AG20443 (cell line): ENCODE results near the gene LIX1.
"Not testable (repeated sequence)": the region's sequence is repeated elsewhere in the genome, so short reads cannot be mapped to it uniquely, and the experiment has no call there.

ENCODE experiments used
- DNase-seq: peaks from one replicate; pipeline ENCODE4 v3.0.0; 2012; ENCODE audit warnings: low spot score, mixed read lengths

LIX1 gene

DNA sequence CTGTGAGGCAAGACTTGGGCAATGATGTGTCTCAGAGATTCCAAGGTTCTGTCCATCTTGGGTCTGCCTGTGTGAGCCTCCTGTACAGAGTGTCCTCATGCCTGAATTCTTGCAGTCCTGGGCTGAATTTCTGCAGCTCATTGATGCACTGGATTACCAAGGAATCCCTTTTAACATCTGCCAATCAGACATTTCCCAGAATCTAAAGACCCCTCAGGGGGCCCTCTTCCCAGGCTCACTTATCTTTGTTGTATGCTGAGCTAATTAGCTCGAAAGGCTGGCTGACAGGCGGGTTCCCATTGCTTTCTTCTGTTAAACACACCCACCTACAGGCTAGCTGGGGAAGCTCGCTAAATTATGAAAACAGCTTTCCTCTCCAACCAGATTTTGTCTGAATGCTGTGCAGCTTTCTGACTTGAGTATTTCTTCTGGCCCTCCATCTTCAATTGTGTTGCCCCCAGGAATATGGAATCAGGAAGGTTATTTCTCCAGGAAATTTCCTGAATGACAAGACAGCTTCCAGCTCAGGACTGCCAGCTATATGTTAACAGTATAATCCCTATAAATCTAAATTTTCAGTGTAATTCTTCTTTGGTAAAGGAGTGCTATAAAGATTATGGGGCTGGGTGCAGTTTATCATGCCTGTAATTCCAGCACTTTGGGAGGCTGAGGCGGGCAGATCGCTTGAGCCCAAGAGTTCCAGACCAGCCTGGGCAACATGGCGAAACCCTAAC, at the start of gene LIX1:
TSS of gene LIX1 (minus strand) at position 91 of the 734 bp plus-strand sequence. CDS start at position 56, 35 bp downstream.
- peak; percentile 63 for DNase-seq

DNA sequence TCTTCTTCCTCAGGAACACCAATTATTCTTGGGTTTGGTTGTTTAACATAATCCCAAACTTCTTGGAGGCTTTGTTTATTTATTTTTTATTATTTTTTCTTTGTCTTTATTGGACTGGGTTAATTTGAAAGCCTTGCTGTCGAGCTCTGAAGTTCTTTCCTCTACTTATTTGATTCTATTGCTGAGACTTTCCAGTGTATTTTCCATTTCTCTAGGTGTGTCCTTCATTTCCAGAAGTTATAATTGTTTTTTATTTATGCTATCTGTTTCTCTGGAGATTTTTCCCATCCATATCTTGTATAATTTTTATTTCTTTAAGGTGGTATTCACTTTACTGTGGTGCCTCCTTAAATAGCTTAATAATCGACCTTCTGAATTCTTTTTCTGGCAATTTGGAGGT, 49.5 kb upstream of the LIX1 start:
- DNase-seq: no peak

DNA sequence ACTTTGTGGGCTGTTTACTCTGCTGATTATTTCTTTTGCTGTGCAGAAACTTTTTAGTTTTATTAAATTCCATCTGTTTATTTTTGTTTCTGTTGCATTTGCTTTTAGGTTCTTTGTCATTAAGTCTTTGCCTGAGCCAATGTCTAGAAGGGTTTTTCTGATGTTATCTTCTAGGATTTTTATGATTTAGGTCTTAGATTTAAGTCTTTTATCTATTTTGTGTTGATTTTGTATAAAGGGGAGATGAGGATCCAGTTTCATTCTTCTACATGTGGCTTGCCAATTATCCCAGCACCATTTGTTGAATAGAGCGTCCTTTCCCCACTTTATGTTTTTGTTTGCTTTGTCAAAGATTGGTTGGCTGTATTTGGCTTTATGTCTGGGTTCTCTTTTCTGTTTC, 47.1 kb upstream of the LIX1 start:
- not testable (repeated sequence) for DNase-seq

DNA sequence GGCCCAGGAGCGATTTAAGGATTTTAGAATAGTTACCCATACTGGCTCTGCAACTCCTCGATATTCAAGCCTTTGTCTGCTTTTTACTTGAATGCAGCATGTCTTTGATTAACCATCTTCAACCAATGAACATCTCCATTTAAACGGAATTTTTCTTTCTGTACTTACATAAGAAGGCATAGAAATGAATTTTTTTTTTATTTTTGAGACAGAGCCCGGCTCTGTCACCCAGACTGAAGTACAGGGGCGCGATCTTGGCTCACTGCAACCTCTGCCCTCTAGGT, 41.5 kb upstream of the LIX1 start:
- no peak for DNase-seq

DNA sequence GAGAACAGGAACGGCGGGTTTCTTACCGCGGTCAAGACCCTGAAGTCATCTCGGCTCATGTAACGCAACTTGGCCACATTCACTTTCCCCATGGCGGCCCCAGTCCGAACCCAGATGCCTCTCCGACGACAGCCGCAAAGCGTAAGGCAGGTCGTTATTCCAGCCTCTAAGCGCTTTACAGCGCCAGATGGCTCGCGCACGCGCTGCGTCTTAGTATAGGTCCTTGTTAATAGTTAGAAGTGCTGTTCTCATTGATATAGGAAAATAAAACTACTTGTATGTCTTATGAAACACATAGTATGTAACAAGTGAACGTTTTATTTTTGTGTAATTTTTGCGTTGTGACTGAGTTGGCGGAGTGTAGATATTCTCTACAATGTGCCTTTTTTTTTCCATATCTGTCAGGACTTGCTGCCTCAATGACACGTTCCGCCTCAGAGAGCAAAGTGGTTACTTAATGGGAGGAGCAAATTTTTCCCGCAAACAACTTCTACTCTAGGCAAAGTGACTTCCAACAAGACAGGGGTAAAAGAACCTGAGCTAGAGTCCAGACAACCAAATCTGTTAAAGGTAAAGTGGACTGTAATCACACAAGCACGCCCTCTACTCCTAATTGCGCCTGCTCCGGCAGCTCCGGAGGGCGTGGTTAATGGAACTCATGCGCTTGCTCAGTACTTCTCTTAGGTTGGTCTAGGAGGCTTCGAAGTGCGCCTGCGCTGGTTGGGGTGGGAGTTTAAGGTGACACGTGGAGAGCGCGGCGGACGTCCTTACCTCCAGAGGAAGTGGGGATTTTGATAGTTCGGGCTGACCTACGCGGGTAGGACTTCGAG, 40.9 kb upstream of the LIX1 start, which contains the start of gene RIOK2:
TSS of gene RIOK2 (minus strand) at position 148 of the 830 bp plus-strand sequence. CDS start at position 92, 56 bp downstream.
- peak; percentile 95 for DNase-seq

DNA sequence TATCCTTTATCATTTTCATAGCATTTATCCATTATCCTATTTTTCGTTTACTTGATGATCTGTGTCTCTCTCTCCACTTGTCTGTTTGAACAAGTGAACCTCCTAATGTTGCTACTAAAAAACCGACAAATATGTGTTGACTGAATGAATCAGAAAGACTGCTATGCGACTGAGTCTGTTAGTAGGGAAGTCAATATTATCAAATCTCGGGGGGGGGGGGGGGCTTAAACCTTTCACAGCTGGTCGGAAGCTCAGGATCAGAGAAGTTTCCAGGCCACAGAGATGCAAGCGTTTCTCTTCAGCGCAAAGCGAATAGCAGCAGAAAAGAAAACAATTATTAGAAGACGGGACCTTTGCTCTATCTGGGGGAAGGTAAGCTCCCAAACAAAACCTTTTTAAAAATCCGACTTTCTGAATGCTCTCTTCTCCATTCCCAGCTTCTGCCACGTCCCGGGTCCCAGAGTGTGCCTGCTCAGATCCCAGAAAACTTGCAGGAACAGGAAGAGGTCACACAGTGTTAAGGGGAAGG, 40.2 kb upstream of the LIX1 start:
- peak; percentile 12 for DNase-seq

DNA sequence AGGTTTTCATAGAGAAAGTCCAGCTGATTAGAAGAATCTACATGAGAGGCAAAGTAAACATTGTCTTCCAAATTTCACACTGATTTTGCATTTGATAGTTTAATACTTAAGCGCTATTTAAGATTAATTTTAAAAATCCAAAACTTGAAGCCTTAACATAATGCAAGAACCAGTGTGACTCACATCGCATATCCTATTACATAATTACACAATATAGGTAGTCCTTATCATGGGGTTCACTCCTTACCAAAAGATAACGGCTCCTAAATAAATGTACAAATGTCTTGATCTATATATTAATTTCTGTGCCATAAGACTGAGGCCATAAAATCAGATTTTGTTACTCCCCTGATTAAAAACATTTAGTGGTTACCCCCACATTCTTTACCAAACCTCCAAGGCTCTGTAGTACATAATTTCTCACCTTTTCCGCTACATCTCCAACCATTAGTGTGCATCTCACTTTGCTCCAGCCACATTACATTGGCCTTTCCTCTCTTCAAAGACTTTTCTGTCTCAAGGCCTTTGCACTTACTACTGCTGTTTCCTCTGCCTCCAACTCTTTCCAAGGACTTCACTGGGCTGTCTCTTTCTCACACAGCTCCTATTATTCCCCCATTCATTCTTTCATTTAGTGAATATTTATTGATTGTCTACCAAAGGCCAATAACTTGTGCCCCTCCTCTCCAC, 39.6 kb upstream of the LIX1 start:
- DNase-seq: no peak

DNA sequence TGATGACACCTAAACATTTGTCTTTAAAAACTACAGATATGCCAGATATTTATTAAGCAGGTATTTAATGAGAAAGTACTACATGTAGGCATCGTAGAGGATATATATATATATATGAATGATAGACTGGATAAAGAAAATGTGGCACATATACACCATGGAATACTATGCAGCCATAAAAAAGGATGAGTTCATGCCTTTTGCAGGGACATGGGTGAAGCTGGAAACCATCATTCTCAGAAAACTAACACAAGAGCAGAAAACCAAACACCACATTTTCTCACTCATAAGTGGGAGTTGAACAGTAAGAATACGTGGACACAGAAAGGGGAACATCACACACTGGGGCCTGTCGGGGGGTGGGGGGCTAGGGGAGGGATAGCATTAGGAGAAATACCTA, 37.0 kb upstream of the LIX1 start:
- not testable (repeated sequence) for DNase-seq

DNA sequence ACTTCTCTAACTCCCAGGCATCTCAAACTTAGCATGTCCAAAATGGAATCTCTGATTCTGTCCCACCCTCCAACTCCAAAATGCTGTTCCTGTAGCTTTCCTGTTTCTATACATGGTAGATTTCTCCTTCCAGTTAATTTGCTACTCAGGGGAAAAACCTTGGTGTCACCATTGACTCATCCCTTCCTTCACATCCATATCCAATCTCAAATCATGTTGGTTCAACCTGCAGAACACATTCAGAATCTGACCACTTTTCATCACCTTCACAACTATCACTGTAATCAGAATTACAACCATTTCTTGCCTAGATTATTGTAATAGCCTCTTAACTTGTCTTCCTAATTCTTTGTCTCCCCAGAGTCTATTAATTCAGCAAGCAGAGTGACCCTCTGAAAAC, 29.8 kb upstream of the LIX1 start:
- DNase-seq: no peak

DNA sequence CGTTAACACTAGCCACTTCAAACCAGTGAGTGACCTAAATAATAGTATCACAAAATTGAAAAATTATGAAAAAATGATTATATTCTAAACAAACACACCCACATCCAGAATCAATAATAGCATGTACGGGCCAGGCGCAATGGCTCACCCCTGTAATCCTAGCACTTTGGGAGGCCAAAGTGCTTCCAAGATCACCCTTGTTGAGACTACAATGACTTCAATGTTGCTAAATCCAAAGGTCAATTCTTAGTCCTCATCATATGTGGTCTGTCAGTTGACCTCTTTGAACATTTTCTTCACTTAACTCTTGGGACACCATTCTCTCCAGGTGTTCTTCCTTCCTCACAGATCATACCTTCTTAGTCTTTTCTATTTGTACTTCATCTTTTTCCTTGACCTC, 29.3 kb upstream of the LIX1 start:
- no peak for DNase-seq

DNA sequence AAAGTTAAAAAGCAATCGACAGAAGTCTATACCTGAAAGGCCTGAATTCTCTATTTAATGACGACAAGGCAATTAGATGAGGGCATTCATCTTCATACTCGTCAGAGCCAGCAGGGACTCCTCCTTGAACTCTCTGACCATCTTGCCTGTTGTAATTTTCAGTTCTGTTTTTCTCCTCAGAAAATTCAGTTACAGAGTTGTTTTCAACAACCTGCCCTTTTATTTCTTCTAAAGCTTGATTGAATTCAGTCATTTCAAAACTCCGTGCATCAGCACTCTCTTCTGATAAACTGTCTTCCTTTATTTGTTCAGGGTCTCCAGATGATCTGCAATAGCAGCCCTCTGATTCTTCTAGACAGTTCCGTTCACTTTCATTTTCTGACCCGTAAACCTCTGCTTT, 25.0 kb upstream of the LIX1 start:
- no peak for DNase-seq

DNA sequence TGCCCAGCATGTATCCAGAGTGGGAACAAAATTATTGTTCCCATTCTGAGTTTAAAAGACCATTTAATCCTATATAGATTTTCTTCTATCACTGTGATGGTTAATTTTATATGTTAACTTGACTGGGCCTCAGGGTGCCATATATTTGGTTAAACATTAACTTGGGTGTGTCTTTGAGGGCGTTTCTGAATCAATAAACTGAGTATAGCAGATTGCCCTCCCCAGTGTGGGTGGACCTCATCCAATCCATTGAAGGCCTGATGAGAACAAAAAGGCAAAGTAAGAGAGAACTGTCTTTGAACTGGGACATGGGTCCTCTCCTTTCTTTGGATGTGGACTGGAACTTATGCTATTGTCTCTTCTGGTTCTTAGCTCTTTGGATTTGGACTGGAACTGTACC, 23.3 kb upstream of the LIX1 start:
- DNase-seq: no peak

DNA sequence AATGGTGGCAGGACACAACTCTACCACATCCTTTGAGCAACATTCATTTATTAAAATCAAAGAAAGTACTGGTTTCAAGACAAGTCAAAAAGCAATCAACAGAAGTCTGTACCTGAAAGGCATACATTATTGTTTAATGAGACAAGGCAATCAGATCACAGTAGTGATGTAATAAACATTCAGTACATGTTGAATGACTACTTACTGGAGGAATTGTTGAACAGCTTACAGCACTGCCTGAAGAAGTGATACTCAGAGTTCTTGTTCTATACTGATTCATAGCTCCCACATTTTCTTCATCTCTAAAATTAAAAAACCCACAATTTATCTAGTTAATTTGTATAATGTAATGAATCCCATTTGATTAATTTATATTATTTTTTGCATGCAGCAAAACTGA, 22.4 kb upstream of the LIX1 start:
- DNase-seq: no peak

DNA sequence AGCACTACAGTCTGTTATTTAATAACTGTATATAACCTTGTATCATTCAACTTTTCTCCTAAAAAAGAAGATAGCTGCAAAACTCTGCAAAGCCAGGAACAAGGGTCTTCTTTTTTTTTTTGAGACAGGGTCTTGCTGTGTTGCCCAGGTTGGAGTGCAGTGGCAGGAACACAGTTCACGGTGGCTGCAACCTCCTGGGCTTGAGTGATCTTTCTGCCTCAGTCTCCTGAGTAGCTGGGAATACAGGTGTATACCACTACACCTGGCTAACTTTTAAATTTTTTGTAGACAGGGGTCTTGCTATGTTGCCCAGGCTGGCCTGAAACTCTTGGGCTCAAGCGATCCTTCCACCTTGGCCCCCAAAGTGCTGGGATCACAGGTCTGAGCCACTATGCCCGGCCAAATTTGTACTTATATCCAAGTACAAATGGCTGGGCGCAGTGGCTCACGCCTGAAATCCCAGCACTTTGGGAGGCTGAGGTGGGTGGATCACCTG, 21.4 kb upstream of the LIX1 start:
- no peak for DNase-seq

DNA sequence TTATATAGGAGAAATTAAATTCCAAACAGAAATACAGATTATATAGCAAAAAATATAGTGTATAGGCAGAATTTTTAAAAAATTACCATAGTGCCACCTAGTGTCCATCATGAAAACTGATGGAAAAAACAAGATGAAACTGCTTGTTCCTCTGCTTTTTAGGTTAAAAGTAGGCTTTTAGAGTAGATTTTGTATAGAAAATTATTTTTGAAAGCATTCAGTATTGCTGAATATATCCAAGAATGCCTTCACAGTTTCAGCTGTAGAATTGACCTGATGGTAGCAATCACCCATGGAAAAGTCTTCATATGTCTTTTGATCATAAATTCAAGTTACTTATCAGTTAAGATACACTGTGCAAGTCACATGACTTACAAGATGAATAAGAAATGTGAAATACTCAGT, 21.0 kb upstream of the LIX1 start:
- DNase-seq: no peak

DNA sequence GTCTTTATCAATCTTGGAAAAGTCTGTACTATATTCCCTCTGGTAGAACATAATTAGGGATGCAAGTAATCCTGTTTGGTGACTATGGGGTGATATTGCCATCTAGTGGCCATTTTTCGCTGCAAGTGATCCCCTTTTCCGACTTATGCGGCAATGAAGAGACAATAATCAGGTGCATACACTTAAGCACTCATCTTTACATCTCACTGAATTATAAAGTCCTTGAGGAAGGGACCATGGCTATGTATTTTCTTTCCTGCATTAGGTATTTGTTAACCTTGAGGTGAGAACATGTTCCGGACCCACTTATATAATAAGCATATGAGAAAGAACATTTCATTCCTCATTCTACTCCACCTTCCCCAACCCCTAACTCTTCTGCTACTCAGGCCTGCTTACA, 19.6 kb upstream of the LIX1 start:
- peak; percentile 48 for DNase-seq

DNA sequence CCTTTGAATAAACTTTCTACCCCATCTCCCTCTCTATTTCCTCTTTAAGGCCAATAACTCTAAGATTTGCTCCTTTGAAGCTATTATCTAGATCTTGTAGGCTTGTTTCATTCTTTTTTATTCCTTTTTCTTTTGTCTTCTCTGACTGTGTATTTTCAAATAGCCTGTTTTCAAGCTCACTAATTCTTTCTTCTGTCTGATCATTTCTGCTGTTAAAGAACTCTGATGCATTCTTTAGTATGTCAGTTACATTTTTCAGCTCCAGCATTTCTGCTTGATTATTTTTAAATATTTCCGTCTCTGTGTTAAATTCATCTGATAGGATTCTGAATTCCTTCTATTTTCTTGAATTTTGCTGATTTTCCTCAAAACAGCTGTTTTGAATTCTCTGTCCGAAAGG, 15.3 kb upstream of the LIX1 start:
- DNase-seq: no peak

DNA sequence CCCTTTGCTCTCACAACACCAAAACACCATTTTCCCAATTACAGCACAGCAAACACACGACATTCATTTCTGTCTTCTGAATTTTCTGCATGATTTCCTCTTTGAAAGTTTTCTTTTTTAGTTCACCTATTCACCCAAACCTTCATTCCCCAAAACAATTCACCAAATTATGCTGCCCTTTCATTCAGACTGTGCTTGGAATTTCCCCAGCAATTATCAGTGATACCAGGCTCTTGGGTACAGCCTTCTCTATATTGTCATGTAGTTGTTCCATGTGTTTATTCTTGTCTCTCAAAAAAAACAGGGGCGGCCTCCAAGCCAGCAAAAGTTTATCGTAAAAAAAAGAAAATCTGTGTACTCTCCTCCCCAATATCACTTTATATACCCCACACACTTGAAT, 9.0 kb upstream of the LIX1 start:
- no peak for DNase-seq

DNA sequence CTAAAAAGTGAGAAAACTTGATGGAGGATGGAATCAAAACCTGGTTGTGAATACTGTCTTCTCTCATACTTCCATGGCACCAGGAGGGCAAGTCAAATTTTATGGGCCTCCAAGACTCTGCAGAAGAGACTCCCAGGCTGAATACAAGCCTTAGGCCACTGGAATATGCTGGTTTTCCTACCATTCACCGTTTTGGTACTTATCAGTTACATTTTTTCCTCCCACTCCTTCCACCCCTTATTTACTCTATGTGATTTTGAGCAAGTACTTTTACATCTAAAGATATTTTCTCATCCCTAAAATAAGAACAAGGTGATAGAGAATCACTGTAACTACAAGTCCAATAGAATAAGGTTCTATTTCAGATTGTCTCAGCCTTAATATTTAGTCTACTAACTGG, 8.0 kb upstream of the LIX1 start:
- DNase-seq: no peak

DNA sequence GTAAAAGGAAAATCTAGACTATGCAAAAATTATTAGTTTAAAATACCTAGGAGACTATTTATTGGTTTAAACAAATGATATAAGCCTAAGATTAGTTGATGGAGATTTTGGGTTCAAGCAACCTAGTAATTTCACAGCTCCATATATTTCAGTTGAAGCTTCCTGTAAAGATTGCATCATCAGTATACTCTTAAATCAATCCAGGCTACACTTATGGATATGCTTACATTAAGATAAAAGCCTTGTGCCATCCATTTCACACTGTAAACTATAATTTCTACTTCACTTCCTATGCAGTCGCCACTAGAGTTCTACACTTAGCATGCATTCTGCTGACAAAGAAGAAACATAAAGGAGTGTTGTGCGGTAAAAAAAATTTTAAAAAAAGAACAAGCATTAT, 7.3 kb upstream of the LIX1 start:
- DNase-seq: no peak

DNA sequence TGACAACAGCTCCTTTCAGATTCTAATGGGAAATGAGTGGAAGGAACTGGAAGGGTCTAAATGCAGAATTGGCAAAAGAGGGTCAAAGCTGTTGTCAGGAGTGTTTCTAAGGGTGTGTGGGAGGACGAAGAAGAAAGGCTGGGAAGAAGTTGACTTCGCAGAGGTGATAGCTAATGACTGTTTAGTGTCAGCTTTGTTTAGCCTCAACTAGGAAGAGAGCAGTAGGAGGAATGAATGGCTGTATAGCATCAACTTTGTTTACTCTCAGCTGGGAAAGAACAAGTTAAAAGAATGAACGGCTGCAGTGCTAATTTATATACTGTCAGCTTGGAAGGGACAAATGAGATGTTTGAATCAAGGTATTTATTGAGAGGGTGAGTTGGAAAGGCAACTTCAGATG, 5.9 kb upstream of the LIX1 start:
- no peak for DNase-seq

DNA sequence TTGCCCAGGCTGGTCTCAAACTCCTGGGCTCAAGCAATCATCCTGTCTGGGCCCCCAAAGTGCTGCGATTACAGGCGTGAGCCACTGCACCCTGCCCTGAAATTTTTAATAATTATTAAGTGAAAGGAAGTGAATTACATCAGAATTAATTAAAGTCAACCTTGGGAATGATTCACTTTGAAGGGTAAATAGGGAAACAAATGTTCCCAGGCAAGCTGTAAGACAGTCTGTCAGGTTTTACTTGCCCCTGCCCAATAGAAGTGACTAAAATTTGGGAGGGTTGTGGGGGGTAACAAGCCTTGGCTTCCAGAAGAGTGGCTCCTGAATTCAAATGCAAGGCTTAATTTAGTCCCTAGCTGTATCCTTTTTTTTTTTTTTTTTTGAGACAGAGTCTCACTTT, 1.3 kb upstream of the LIX1 start:
- DNase-seq: no peak

DNA sequence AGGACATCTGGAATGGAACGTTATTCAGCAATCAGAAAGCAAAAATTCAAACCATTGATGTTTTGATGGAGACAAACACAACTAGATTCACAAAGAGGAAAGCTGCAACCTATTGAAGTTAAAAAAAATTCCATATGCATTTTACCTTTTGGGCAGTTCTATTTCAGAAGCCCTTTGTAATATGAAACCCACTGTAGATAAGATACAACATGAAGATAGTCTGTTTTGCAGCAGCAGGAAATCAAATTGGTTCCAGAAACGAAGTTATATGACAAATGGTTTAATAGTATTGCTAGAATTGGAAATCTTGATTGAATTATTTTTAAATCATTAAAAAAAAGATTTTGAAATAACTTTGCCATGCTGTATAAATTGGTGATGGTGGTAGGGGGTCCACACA, 872 bp downstream of the LIX1 start:
- no peak for DNase-seq
